Measurements from ENCODE around the gene TUBB8. TPM values are rescaled to one million over a fixed set of nuclear protein-coding genes. Genes with fewer than 3 reads are reported as not detected.

The TUBB8 gene
- total RNA-seq = under 1 TPM in 2 of 9 donors, not detected in 7; 0.18 to 0.22 TPM
- polyA plus RNA-seq = under 1 TPM in 2 of 3 donors, not detected in 1; 0.10 to 0.72 TPM
- long read RNA-seq, donor 1 = 0 reads
- long read RNA-seq, donor 2 = 0 reads
- long read RNA-seq, donor 3 = 0 reads
- long read RNA-seq, donor 4 = 0 reads
- long read RNA-seq, donor 5 = 0 reads
- long read RNA-seq, donor 6 = 0 reads
- long read RNA-seq, donor 7 = 0 reads
- long read RNA-seq, donor 8 = 0 reads
- long read RNA-seq, donor 9 = 0 reads
- long read RNA-seq, donor 10 = 0 reads

DNA sequence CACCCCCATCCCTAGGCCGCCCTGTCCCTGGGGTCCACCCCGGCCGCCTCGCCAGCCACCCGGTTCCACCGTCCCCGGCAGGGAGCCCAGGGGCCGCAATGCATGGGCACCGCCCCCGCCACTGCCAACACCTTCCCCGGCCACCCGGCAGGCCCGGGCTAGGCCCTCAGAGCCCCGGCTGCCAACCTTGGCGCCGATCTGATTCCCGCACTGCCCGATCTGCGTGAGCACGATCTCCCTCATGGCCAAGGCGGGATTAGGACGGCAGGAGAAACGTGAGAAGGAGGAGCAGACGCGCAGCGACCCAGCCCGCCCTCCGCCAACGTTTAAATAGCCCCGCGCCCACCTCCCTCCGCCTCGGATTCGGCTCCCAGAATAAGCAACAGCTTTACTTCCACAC is at the start of gene TUBB8:
Gene TUBB8, minus strand, starts transcription at position 301 of the 400 bp plus-strand sequence. Its CDS starts 58 bp downstream, at position 243.
- TF ChIP-seq, protein P1, sequence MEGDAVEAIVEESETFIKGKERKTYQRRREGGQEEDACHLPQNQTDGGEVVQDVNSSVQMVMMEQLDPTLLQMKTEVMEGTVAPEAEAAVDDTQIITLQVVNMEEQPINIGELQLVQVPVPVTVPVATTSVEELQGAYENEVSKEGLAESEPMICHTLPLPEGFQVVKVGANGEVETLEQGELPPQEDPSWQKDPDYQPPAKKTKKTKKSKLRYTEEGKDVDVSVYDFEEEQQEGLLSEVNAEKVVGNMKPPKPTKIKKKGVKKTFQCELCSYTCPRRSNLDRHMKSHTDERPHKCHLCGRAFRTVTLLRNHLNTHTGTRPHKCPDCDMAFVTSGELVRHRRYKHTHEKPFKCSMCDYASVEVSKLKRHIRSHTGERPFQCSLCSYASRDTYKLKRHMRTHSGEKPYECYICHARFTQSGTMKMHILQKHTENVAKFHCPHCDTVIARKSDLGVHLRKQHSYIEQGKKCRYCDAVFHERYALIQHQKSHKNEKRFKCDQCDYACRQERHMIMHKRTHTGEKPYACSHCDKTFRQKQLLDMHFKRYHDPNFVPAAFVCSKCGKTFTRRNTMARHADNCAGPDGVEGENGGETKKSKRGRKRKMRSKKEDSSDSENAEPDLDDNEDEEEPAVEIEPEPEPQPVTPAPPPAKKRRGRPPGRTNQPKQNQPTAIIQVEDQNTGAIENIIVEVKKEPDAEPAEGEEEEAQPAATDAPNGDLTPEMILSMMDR (IDR thresholded peaks at IDR 0.05) = no peak
- TF ChIP-seq POLR2A (IDR thresholded peaks at IDR 0.05) = no peak
- DNase-seq = no peak
- no peak within 1 kb of the TSS for H3K27ac ChIP-seq
- intact Hi-C loops (cut with DNase I) = no loop called here
- H3K9me3 ChIP-seq (replicated peaks in 1 of 3) = no peaks in the 10 kb centered on the region
- H3K4me1 ChIP-seq (replicated peaks in 1 of 2) = no peaks in the 10 kb centered on the region
- no peak within 1 kb of the TSS for H3K4me3 ChIP-seq
- H3K27me3 ChIP-seq = no peaks in the 10 kb centered on the region
- 62 to 82% (median 77%) methylated on average over 14 to 34 of the region's 34 CpGs for WGBS, 4 donors
- no peaks in the 10 kb centered on the region for H3K36me3 ChIP-seq (replicated peaks in 1 of 2)

DNA sequence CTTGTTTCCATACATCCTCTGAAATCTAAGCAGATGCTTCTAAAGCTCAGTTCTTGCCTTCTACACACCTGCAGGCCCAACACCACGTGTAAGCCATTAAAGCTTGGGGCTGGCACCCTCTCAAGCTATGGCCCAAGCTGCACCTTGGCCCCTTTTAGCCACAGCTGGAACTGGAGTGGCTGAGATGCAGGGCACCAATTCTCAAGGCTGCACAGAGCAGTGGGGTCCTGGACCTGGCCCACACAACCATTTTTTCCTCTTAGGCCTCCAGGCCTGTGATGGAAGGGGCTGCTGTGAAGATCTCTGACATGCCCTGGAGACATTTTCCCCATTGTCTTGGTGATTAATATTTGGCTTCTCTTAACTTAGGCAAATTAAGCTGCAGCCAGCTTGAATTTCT is 47.4 kb upstream of the TUBB8 start:
- Histone ChIP-seq H3K4me3 (no peak overlapping the region), H3K27me3 (no peaks in the 10 kb centered on the region), H3K36me3 (replicated peaks in 1 of 2) (no peaks in the 10 kb centered on the region), H3K9me3 (replicated peaks in 1 of 3) (peaks cover 0 to 6% (median 0%) of the 10 kb centered on the region in 3 donors), H3K4me1 (replicated peaks in 1 of 2) (no peaks in the 10 kb centered on the region), H3K27ac (no peak overlapping the region)
- WGBS, 4 donors = 0 to 23% (median 16%) methylated on average over 1 of the region's 1 CpG
- intact Hi-C loops (cut with DNase I) = no loop called here
- TF ChIP-seq POLR2A (IDR thresholded peaks at IDR 0.05) = no peak
- TF ChIP-seq, protein P1 (IDR thresholded peaks at IDR 0.05) = no peak
- DNase-seq = no peak

DNA sequence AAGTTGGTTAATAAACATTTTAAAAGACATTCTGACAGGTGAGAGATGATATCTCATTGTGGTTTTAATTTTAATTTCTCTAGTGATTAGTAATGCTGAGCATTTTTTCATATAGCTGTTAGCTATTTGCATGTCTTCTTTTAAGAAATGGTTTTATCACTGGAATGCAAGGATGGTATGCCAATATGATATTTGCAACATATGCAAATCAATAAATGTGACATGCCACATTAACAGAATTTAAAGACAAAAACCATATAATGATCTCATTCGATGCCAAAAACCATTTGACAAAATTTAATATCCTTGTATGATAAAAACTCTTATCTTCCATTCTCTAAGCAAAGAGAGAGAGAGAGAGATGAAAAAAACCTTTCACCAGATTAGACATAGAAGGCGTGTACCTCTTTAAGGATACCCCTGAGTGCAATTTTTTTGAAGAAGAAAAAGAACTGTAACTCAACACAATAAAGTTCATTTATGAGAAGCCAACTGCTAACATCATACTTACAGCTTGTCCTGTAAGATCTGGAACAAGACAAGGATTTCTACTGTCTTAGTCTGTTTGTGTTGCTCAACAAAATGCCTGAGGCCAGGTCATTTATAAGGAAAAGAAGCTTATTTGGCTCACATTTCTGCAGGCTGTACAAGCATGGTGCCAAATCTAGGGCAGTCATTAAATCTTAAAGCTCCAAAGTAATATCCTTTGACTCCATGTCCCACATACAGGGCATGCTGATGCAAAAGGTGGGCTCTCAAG is 46.4 kb upstream of the TUBB8 start:
- DNase-seq = no peak
- H3K36me3 ChIP-seq (replicated peaks in 1 of 2) = no peaks in the 10 kb centered on the region
- 60 to 74% (median 66%) methylated on average over 2 of the region's 2 CpGs for WGBS, 4 donors
- intact Hi-C loops (cut with DNase I) = no loop called here
- H3K4me1 ChIP-seq (replicated peaks in 1 of 2) = no peaks in the 10 kb centered on the region
- peaks cover 0 to 6% (median 0%) of the 10 kb centered on the region in 3 donors for H3K9me3 ChIP-seq (replicated peaks in 1 of 3)
- no peaks in the 10 kb centered on the region for H3K27me3 ChIP-seq
- TF ChIP-seq, protein P1 (IDR thresholded peaks at IDR 0.05) = no peak
- no peak for TF ChIP-seq POLR2A (IDR thresholded peaks at IDR 0.05)
- H3K4me3 ChIP-seq = no peak overlapping the region
- H3K27ac ChIP-seq = no peak overlapping the region

DNA sequence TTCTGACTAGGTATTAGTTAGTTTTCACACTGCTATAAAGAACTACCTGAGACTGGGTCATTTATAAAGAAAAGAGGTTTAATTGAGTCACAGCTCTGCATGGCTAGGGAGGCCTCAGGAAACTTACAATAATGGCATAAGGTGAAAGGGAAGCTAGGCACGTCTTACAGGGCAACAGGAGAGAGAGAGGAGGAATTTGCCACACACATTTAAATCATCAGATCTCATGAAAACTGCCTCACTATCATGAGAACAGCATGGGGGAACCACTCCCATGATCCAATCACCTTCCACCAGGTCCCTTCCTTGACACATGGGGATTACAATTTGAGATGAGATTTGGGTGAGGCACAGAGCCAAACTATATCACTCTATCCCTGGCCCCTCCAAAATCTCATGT is 45.5 kb upstream of the TUBB8 start:
- TF ChIP-seq, protein P1 (IDR thresholded peaks at IDR 0.05) = no peak
- TF ChIP-seq POLR2A (IDR thresholded peaks at IDR 0.05) = no peak
- Histone ChIP-seq H3K4me3 (no peak overlapping the region), H3K27me3 (no peaks in the 10 kb centered on the region), H3K4me1 (replicated peaks in 1 of 2) (no peaks in the 10 kb centered on the region), H3K27ac (no peak overlapping the region), H3K36me3 (replicated peaks in 1 of 2) (no peaks in the 10 kb centered on the region), H3K9me3 (replicated peaks in 1 of 3) (peaks cover 0 to 6% (median 0%) of the 10 kb centered on the region in 3 donors)
- intact Hi-C loops (cut with DNase I) = no loop called here
- DNase-seq = no peak
- WGBS, 4 donors = 6 to 29% (median 21%) methylated on average over 1 of the region's 1 CpG

All from adrenal gland (tissue), 19 donors.